Activated T-cell treated with anti-CD3 and anti-CD28 coated beads, Interleukin-2, amount 50 U/mL, for 24 hours (primary cell): ENCODE results near the gene JADE2.
A peak's percentile ranks its signal among the peaks of the same experiment; 100 is the strongest.

Experiments used
- DNase-seq: peaks from one replicate; pipeline ENCODE4 v3.0.0-alpha.2; 2020
- H3K27ac Mint-ChIP-seq: 2 replicates; pipeline ENCODE4 v1.8.0; 2020; ENCODE audit warnings: mild to moderate bottlenecking, mixed read lengths
- H3K27me3 Mint-ChIP-seq: 2 replicates; pipeline ENCODE4 v1.8.0; 2020; ENCODE audit warnings: mixed read lengths
- H3K36me3 Mint-ChIP-seq: 2 replicates; pipeline ENCODE4 v1.8.0; 2020; ENCODE audit warnings: low read depth, mixed read lengths
- H3K4me1 Mint-ChIP-seq: 2 replicates; pipeline ENCODE4 v1.8.0; 2020; ENCODE audit warnings: low read depth, mixed read lengths
- H3K4me3 Mint-ChIP-seq: 2 replicates; pipeline ENCODE4 v1.8.0; 2020; ENCODE audit warnings: mild to moderate bottlenecking, moderate library complexity, mixed read lengths
- H3K9me3 Mint-ChIP-seq: 2 replicates; pipeline ENCODE4 v1.8.0; 2020; ENCODE audit warnings: mixed read lengths

JADE2 gene

GRCh38 chr5:134609232-134609851 is 83.9 kb downstream of the JADE2 start:
- Mint-ChIP-seq H3K27ac (peak overlapping the region; percentile 95), H3K4me1 (peaks cover 44% of the 10 kb centered on the region), H3K4me3 (peak overlapping the region; percentile 41), H3K27me3 (no peaks in the 10 kb centered on the region), H3K9me3 (no peaks in the 10 kb centered on the region), H3K36me3 (peaks cover 92% of the 10 kb centered on the region)
- no peak for DNase-seq

- peaks cover 35% of the 10 kb centered on the region for H3K4me1 Mint-ChIP-seq
- peak overlapping the region; percentile 78 for H3K27ac Mint-ChIP-seq
- DNase-seq = no peak
- H3K27me3 Mint-ChIP-seq = no peaks in the 10 kb centered on the region
- peaks cover 85% of the 10 kb centered on the region for H3K36me3 Mint-ChIP-seq
- no peak overlapping the region for H3K4me3 Mint-ChIP-seq
- H3K9me3 Mint-ChIP-seq = no peaks in the 10 kb centered on the region
Measured at GRCh38 chr5:134610725-134611124, 85.3 kb downstream of the JADE2 start.

- Mint-ChIP-seq H3K4me1 (peaks cover 33% of the 10 kb centered on the region), H3K27ac (peak overlapping the region; percentile 38), H3K9me3 (no peaks in the 10 kb centered on the region), H3K27me3 (no peaks in the 10 kb centered on the region), H3K36me3 (peaks cover 81% of the 10 kb centered on the region), H3K4me3 (no peak overlapping the region)
- DNase-seq = no peak
Measured at GRCh38 chr5:134611515-134611914, 86.0 kb downstream of the JADE2 start.

- Mint-ChIP-seq H3K4me1 (peaks cover 19% of the 10 kb centered on the region), H3K4me3 (no peak overlapping the region), H3K36me3 (peaks cover 75% of the 10 kb centered on the region), H3K9me3 (no peaks in the 10 kb centered on the region), H3K27me3 (no peaks in the 10 kb centered on the region), H3K27ac (peak overlapping the region; percentile 58)
- DNase-seq = no peak
Measured at GRCh38 chr5:134614450-134615085, 89.1 kb downstream of the JADE2 start.

- peaks cover 16% of the 10 kb centered on the region for H3K4me1 Mint-ChIP-seq
- no peak overlapping the region for H3K27ac Mint-ChIP-seq
- H3K4me3 Mint-ChIP-seq = no peak overlapping the region
- no peaks in the 10 kb centered on the region for H3K9me3 Mint-ChIP-seq
- H3K36me3 Mint-ChIP-seq = peaks cover 71% of the 10 kb centered on the region
- no peak for DNase-seq
- H3K27me3 Mint-ChIP-seq = no peaks in the 10 kb centered on the region
Measured at GRCh38 chr5:134620634-134621033, 95.2 kb downstream of the JADE2 start.

GRCh38 chr5:134625559-134625958 is 100.1 kb downstream of the JADE2 start:
- no peak overlapping the region for H3K4me3 Mint-ChIP-seq
- peaks cover 25% of the 10 kb centered on the region for H3K4me1 Mint-ChIP-seq
- DNase-seq = no peak
- peaks cover 52% of the 10 kb centered on the region for H3K36me3 Mint-ChIP-seq
- H3K27me3 Mint-ChIP-seq = no peaks in the 10 kb centered on the region
- H3K27ac Mint-ChIP-seq = peak overlapping the region; percentile 1
- no peaks in the 10 kb centered on the region for H3K9me3 Mint-ChIP-seq

- DNase-seq = no peak
- H3K36me3 Mint-ChIP-seq = peaks cover 50% of the 10 kb centered on the region
- H3K27me3 Mint-ChIP-seq = no peaks in the 10 kb centered on the region
- H3K27ac Mint-ChIP-seq = no peak overlapping the region
- H3K9me3 Mint-ChIP-seq = no peaks in the 10 kb centered on the region
- H3K4me3 Mint-ChIP-seq = no peak overlapping the region
- H3K4me1 Mint-ChIP-seq = peaks cover 33% of the 10 kb centered on the region
Measured at GRCh38 chr5:134626369-134627014, 101.0 kb downstream of the JADE2 start.
